ENCODE measurements around the gene PLB1. TPM values are rescaled to one million over a fixed set of nuclear protein-coding genes. Genes with fewer than 3 reads are reported as not detected.

Gene PLB1
- total and polyA plus RNA-seq, 12 donors = 1.0 to 51.1 (median 8.3) TPM

GRCh38 chr2:28667261-28667660, 171.4 kb downstream of the PLB1 start:
- H3K4me1 ChIP-seq (replicated peaks in 1 of 2) = peaks cover 0 to 9% of the 10 kb centered on the region in 2 donors
- intact Hi-C loops (cut with DNase I) = no loop called here
- H3K27me3 ChIP-seq = no peaks in the 10 kb centered on the region
- H3K27ac ChIP-seq = no peak overlapping the region
- DNase-seq = no peak
- WGBS, 4 donors = 86 to 92% (median 90%) methylated on average over 6 of the region's 6 CpGs
- no peak overlapping the region for H3K4me3 ChIP-seq
- H3K9me3 ChIP-seq (replicated peaks in 1 of 3) = no peaks in the 10 kb centered on the region
- TF ChIP-seq POLR2A (IDR thresholded peaks at IDR 0.05) (no peak), CTCF (IDR thresholded peaks at IDR 0.05) (no peak)
- no peaks in the 10 kb centered on the region for H3K36me3 ChIP-seq (replicated peaks in 1 of 2)

DNA sequence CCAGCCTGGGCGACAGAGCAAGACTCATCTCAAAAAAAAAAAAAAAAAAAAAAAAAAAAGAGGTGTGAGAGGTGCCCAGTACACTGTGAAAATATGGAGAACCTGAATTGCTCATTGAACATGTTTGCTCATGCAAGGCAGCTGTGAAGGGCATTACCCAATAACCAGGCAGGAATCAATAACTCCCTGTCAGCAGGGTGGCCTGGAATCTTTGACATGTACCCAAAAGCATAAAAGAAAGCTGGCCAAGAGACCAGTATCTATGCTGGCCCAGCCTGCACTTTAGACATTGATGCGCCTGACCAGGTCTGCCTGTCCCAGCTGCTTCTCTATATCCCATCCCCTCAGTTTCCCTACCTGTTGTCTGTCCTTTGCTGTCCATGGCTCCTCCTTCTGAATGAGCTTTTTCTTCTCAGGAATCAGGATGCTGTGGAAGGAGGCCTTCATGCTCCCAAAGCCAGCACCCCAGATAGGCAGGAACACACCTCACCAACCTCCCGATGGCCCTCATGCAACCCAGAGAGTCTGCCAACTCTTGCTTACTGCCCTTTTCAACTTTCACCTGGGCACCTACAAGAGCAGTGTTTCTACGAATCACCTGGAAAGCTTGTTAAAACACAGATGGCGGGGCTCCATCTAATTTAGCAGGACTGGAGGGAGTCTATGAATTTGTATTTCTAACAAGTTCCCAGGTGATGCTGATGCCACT, 172.4 kb downstream of the PLB1 start:
- 94 to 97% (median 94%) methylated on average over 4 to 5 of the region's 5 CpGs for WGBS, 4 donors
- intact Hi-C loops (cut with DNase I) = no loop called here
- no peak for DNase-seq
- peaks cover 0 to 8% of the 10 kb centered on the region in 2 donors for H3K4me1 ChIP-seq (replicated peaks in 1 of 2)
- H3K27me3 ChIP-seq = no peaks in the 10 kb centered on the region
- no peaks in the 10 kb centered on the region for H3K36me3 ChIP-seq (replicated peaks in 1 of 2)
- H3K27ac ChIP-seq = no peak overlapping the region
- H3K4me3 ChIP-seq = no peak overlapping the region
- H3K9me3 ChIP-seq (replicated peaks in 1 of 3) = no peaks in the 10 kb centered on the region
- TF ChIP-seq CTCF (IDR thresholded peaks at IDR 0.05) = no peak
- no peak for TF ChIP-seq POLR2A (IDR thresholded peaks at IDR 0.05)

DNA sequence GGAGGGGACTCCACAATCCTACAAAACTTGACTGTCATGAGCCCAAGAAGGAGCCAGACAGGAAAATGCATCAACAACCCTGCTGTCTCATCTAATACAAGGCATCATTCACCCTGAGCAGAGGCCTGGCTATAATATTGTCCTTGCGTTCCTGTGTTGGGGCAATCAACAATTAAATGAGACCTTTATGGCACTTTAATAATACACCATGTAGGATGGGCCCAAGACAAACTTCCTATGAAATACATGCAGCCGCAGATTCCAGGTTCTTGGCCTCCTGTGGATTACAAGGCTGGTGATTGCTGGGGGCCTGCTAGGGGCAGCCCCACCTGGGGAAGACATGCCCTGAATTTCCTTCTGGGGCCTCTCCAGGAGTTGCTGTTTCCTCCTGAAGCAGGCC, 173.0 kb downstream of the PLB1 start:
- TF ChIP-seq CTCF (IDR thresholded peaks at IDR 0.05) (no peak), POLR2A (IDR thresholded peaks at IDR 0.05) (no peak)
- Histone ChIP-seq H3K27ac (no peak overlapping the region), H3K4me1 (replicated peaks in 1 of 2) (peaks cover 0 to 6% of the 10 kb centered on the region in 2 donors), H3K9me3 (replicated peaks in 1 of 3) (no peaks in the 10 kb centered on the region), H3K4me3 (no peak overlapping the region), H3K27me3 (no peaks in the 10 kb centered on the region), H3K36me3 (replicated peaks in 1 of 2) (no peaks in the 10 kb centered on the region)
- intact Hi-C loops (cut with DNase I) = no loop called here
- DNase-seq = no peak
- WGBS, 4 donors = 89 to 100% (median 97%) methylated on average over 2 of the region's 2 CpGs

DNA sequence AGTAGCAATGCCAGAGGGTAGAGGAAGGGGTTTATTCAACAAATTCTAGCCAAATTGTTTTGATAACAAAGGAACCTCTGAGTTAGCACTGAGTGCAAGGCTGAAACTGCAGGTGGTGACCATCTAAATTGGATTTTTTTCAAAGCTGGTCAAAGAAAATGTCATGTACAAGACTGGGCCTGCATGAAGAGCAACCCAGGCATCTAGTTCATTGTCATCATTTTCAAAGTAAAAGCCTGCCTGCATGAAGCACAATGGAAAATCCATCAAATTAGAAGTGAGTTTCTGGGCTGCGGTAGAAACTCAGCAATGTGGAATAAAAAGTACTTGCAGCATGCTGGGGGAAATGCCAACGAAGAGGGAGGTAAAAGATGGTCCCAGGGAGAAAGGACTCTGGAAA, 175.0 kb downstream of the PLB1 start:
- Histone ChIP-seq H3K4me3 (no peak overlapping the region), H3K9me3 (replicated peaks in 1 of 3) (no peaks in the 10 kb centered on the region), H3K36me3 (replicated peaks in 1 of 2) (no peaks in the 10 kb centered on the region), H3K27me3 (no peaks in the 10 kb centered on the region), H3K4me1 (replicated peaks in 1 of 2) (no peaks in the 10 kb centered on the region), H3K27ac (no peak overlapping the region)
- 70 to 81% (median 73%) methylated on average over 2 of the region's 2 CpGs for WGBS, 4 donors
- no peak for DNase-seq
- no peak for TF ChIP-seq CTCF (IDR thresholded peaks at IDR 0.05)
- TF ChIP-seq POLR2A (IDR thresholded peaks at IDR 0.05) = no peak
- intact Hi-C loops (cut with DNase I) = no loop called here

All from adrenal gland (tissue), 12 donors.